Esophagus squamous epithelium (tissue), 4 donors: Measurements from ENCODE around the gene BGN.

Experiments
- CTCF ChIP-seq, 6 experiments: fragments of 450-650 bp in 4 of 6; fragments of 200-600 bp in 2 of 6; sonication (generic) in 2 of 6; IDR thresholded peaks; one replicate each; pipeline ENCODE4 v1.5.1; 2016 to 2019; ENCODE audit warnings: antibody characterized with exemption in 6 of 6, mild to moderate bottlenecking in 4 of 6, moderate library complexity in 4 of 6
- POLR2A ChIP-seq, 4 donors: fragments of 450-650 bp; IDR thresholded peaks; one replicate each; pipeline ENCODE4 v1.6.1; 2017; ENCODE audit warnings: antibody characterized with exemption in 4 of 4, mild to moderate bottlenecking in 4 of 4, moderate library complexity in 3 of 4

GRCh38 chrX:153554519-153555167, 59.9 kb downstream of the BGN start:
- TF ChIP-seq CTCF (IDR thresholded peaks at IDR 0.05) (peak; percentile 22 to 60 (median 52)), POLR2A (IDR thresholded peaks at IDR 0.05) (no peak)
